GM19239 (cell line): ENCODE data around the gene UPP2.

Source experiments
- DNase-seq: peaks from one replicate; pipeline ENCODE4 v3.0.0; 2011; ENCODE audit warnings: low spot score; ENCODE audit not compliant: insufficient read length
- FAIRE-seq: peaks from 2 replicates; lab custom pipeline; 2011; peaks lifted over from hg19 to GRCh38; lab: Jason Lieb, UNC

Gene UPP2

DNA sequence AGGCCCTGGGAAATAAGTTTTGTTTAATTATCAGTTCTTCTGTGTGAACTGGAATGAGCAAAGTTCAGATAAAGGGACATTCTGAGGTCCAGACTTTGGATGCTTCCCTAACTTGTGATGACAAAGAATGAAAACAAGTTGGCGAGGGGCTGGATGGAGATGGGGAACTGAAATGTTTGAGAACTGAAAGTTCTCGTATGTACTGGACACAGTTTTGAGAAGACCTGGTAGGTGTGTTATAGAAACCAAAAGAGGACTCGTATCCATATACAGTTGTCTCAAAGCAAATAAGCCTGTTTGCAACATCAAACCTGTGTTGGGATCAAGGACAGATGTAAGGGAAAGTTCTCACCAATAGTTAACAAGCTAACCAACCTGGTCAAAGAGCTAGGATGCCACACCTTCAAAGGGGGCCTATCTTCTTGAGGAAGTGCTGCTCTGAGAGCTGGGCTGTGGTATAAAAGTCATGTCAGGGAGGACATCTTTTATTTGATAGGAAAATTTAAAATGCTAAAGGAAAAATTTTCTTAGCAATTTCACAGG is at the start of gene UPP2:
TSS of gene UPP2 (plus strand) at position 493 of the 543 bp plus-strand sequence. CDS start 188 bp downstream, outside the sequence.
- FAIRE-seq = no peak
- no peak for DNase-seq

DNA sequence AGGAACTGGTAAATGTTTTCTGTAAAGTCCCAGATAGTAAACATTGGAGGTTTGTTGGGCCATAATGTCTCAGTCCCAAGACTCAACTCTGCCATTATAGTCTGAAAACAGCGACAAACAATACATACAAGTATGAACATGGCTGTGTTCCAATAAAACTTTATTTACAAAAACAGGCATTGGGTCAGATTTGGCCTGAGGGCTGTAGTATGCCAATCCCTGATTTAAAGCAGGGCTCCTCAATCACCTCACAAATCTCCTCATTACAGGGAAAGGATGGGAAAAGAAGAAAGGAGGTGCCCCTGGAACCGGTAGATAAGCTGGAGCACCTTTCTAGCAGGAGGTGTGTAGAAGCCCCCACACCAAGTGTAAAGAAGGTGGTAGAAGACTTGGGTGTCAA is 48.9 kb upstream of the UPP2 start:
- DNase-seq (no peak), FAIRE-seq (no peak)

DNA sequence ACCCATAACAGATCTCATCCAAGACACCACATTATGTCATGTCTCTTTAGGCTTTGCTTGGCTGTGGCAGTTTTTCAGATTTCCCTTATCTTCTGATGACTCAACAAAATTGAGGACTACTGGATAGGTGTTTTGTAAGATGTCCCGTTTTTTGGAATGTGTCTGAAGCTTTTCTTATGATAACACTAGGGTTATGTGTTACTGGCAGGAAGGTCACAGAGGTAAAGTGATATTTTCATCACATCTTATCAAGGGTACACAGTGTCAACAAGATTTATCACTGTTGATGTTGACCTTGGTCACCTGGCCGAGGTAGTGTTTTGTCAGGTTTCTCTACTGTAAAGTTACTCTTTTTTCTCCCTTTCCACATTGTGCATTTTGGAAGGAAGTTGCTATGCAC is 44.8 kb upstream of the UPP2 start:
- DNase-seq (no peak), FAIRE-seq (no peak)

DNA sequence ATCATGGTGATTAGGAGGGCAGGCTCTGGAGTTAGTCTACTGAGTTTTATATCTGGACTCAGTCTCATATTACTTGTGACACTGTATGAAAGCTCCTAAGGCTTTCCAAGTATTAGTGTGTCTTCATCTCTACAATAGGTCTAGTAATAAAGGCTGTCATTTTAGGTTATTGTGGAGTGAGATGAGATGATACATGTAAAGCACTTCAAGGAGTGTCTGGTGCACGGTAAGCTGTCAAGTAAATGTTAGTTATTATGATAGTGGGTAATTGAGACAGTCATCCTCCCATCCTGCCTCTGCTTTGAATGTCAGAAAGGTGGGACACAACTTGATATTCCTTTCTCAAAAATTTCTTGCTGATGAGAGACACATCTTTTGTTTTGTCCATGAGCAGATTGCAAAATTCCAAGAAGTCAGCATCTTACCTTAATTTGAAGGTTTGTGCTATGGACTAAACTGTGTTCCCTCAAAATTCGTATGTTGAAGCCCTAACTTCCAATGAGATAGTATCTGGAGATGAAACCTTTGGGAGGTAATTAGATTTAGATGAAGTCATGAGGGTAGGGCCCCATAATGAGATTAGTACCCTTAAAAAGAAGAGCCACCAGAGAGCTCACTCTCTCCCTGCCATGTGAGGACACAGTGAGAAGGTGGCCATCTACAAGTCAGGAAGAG is 41.4 kb upstream of the UPP2 start:
- FAIRE-seq (no peak), DNase-seq (no peak)

DNA sequence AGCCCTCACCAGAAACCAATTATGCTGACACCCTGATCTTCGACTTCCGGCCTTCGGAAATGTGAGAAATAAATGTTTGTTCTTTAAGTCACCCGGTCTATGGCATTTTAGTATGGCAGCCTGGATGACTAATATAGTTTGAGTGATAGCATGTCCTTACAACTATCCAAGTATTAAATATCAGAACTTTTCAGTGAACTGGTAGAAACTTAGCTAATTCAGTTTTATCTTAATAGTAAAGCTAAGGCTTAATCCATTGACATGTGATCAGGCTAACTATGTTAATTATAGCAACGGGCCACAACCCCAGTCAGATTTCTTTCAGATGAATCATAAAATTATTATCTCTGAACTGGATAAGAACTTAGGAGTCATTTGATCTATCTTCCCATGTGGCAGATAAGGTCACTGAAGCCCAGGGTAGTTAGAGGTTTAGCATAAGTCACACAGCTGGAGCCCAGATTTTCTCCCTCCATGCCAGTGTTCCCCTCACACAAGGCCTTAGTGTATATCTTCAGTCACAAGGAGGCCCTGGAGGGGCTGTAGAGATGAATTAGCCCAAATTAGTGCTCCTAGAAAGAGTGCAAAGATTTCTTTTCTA is 40.7 kb upstream of the UPP2 start:
- FAIRE-seq (no peak), DNase-seq (no peak)

DNA sequence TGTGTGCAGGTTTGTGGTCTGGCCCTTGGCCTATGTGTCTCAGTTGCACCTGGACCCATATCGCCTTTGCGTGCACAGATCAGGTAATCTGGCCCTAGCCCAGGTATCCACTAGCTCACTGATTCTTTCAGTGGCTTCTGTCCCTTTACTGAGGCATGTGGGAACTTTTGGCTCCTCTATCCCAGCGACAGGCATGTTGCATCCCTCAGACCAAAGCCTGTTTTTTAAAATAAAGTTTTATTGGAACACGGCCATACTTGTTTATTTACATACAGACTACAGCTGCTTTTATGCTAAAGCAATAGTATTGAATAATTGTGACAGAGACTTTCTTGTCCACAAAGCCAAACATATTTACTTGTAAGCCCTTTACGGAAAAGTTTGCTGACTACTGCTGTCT is 39.9 kb upstream of the UPP2 start:
- FAIRE-seq = no peak

GRCh38 chr2:158066046-158066713 is 35.5 kb upstream of the UPP2 start:
- DNase-seq (no peak), FAIRE-seq (no peak)

More for the DNA sequence above, 39.9 kb upstream of the UPP2 start:
- DNase-seq = no peak

- no peak for FAIRE-seq
- no peak for DNase-seq
Observed at GRCh38 chr2:158071018-158071417, 30.7 kb upstream of the UPP2 start.

- DNase-seq = no peak
- no peak for FAIRE-seq
Observed at GRCh38 chr2:158072361-158072760, 29.3 kb upstream of the UPP2 start.

- FAIRE-seq (no peak), DNase-seq (no peak)
Observed at GRCh38 chr2:158079672-158080071, 22.0 kb upstream of the UPP2 start.

DNA sequence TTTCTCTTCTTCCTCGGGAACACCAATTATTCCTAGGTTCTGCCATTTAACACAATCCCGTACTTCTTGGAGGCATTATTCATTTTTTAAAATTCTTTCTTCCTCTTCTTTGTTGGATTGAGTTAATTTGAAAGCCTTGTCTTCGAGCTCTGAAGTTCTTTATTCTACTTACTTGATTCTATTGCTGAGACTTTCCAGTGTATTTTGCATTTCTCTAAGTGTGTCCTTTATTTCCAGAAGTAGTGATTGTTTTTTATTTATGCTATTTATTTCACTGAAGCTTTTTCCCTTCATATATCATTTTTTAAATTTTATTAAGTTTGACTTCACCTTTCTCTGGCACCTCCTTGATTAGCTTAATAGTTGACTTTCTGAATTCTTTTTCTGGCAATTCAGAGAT is 13.6 kb upstream of the UPP2 start:
- DNase-seq (no peak), FAIRE-seq (no peak)

GRCh38 chr2:158089322-158089721 is 12.4 kb upstream of the UPP2 start:
- FAIRE-seq (no peak), DNase-seq (no peak)

DNA sequence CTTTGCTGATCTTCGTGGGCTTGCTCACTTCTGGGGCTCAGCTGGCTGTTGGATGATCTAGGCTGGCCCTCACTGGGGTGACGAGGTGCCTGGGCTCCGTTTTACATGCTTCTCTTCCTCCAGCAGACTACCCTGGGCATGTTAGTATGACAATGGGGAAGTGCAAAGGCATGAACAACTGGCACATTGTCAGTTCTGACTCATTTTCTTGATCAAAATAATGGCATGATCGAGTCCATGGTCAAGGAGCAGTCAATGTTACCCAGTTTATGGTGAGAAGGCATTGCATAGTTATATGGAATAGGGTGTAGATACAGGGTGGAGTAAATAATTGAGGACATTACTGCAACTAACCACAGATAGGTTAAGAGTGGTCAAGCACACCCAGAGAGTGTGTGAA is 10.0 kb upstream of the UPP2 start:
- no peak for DNase-seq
- no peak for FAIRE-seq

- no peak for DNase-seq
- FAIRE-seq = no peak
Observed at GRCh38 chr2:158094487-158095092, 7.1 kb upstream of the UPP2 start.

DNA sequence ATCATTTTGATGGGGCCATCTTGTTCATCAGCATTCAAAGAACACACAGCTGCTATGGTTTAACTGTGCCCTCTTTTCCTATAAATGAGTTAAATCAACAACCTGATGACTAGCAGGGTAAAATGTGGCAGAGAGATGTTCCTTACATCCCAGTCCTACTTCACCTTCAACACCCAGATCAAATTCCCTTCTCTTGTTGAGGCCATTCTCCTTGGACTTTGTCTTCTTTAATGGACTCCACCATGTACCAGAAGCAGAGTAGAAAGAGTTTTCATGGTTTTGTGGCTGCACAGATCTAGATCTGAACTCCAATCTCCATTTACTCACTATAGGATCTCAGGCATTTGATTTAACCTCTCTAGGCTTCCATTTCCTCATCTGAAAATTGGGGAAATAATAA is 6.4 kb upstream of the UPP2 start:
- DNase-seq (no peak), FAIRE-seq (no peak)

DNA sequence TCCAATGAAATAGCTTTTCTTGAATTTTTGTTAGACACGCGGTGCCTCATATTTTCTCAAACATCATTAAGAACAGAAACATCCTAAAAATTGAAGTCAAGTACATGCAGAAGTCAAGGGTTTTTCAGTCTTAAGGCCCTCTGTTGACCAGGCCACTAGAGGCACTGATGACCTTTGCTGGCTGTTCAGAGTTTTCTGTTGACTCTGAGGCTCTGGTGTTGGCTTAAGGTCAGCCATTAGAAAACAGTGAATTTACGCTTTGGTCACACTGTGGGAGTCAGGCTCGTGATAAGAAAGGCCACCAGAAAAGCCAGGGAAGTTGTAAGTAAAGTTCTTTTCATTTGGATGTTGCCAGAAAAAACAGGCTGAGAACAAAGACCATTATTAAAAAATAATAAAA is 5.8 kb upstream of the UPP2 start:
- no peak for DNase-seq
- FAIRE-seq = no peak

DNA sequence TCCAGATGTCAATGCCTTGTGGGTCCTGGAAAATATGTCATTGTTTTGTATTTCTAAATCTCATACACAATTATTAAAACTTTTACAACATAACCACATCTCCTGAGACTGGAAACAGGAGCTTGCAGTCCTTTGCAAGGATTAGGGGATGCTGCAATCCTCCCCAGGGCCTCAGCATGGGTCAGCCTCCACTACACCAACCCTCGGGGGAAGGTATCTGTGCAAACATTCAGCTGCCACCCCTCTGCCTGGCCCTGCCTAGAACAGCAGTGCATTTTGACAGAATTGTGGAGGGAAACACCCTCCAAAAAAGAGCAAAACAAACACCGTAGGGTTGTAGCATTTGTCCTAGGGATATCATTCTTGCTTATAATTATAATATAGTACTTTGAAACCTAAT is 4.2 kb upstream of the UPP2 start:
- FAIRE-seq = no peak

DNA sequence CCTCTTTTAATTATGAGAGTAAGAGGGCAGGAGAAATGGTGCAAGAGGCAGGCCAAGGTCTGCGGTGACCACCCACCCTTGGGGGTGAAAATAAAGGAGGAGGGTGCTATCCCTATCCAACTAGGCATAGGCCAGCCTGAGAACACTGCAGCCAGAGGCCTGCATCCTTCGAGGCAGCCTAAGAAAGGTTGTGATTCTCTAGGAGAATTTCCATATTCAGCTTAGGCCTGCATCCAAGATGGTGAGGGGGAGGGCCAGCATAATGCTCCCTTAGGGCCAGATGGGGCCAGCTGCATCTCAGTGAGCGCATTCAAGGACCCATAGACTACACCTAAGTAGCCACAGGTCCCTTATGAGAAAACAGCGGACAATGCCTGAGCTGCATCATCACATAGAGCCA is 3.5 kb upstream of the UPP2 start:
- no peak for DNase-seq
- FAIRE-seq = no peak

More for the DNA sequence above, 4.2 kb upstream of the UPP2 start:
- no peak for DNase-seq

DNA sequence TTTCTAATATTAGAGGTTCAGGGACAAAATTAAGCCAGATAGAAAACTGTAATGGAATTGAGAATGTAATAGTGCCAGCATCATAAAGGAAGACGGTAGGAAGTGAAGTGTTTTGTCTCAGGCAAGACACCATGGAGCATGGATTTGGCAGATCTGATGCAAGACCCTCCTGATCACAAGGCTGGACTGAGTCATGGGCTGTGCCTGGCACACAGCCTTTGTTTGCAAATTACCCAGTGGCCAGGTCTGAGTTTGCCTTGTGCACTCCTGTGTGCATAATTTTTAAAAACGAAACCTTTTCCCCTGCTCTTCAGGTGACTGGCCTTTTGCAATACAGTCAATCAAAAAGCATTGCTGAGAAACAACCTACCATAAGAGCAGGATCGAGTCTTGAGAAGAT is 2.0 kb upstream of the UPP2 start:
- DNase-seq = no peak
- no peak for FAIRE-seq

GRCh38 chr2:158100411-158100810 is 1.3 kb upstream of the UPP2 start:
- no peak for FAIRE-seq
- DNase-seq = no peak

DNA sequence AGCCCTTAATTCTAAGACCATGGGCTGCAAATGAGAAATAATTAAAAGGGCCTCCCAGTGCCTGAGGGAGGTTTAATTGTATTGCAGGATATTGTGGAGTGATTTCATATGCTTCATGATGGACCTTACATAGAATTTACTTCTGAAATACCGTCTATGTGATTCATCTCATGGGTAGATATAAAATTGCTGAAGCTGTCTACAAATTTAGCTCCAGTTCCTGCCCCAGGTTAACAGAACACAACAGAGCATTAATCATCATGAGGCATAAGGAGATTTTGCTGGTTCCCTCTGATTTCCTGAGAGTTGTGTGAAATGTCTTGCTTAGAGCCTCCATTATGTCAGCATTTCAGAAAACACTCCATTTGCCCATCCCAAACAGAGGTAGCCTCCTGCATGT is 770 bp downstream of the UPP2 start:
- no peak for FAIRE-seq
- DNase-seq = no peak
